Stimulated activated CD4-positive, alpha-beta T cell treated with anti-CD3 and anti-CD28 coated beads, Interleukin-1b, Interleukin-23, amount 100 ng/mL, for 1 hour (primary cell): Measurements from ENCODE around the gene RGMA.

Source experiments
- DNase-seq, 2 donors: peaks; one replicate each; pipeline ENCODE4 v3.0.0-alpha.2; 2020; ENCODE audit warnings: low read depth in 2 of 2

The RGMA gene

DNA sequence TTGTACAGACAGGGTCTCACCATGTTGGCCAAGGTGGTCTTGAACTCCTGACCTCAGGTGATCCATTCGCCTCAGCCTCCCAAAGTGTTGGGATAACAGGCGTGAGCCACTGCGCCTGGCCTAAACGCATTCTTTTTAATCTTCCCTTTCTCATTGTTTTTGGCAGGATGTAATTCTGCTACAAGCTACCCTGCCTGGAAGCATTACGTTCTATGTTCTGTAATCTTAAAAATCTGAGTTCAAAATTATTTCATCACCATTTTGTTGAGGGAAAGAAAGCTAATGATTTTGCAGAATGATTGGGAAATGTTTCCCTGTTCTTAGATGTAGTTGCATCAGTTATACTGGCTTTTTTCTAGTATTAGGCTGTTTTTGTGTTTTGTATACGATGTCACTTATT, 71.5 kb downstream of the RGMA start:
- no peak for DNase-seq

DNA sequence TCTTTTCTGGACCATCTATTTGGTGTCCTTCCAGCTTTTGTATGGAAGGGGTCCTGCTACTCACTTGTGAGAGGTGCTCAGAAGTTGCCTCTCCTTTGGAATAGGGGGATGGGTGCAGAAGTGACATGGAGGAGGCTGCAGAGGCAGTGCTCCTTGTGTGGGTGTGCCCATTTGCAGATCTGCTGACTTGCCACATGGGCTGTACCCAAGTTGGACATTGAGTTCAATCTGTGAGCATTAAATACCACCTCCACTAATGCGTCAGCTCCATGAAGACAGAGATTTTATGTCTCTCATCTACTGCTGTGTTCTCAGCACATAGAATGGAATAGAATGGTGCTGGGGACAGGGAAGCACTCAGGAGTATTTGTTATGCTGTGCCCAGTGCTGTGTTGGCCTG, 76.2 kb downstream of the RGMA start:
- DNase-seq, result no peak

DNA sequence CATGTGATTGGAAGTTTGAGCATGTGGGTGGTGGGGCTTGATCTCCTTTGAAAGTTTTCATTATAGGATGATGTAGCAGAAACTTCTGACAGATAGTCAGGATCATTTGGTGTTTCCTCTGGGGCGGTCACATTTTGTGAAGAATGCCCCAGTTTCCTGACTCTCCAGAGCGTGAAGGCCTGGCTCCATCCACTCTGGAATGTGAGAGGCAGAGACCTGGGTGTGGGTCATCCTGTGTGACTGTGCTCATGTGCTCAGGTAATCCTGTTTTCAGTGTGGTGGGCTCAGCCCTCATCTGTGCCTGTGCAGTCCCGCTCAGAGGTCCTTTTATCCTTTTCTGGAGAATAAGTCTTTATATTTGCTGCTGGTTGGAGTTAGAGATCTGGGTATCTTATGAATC, 81.0 kb downstream of the RGMA start:
- DNase-seq, result no peak

DNA sequence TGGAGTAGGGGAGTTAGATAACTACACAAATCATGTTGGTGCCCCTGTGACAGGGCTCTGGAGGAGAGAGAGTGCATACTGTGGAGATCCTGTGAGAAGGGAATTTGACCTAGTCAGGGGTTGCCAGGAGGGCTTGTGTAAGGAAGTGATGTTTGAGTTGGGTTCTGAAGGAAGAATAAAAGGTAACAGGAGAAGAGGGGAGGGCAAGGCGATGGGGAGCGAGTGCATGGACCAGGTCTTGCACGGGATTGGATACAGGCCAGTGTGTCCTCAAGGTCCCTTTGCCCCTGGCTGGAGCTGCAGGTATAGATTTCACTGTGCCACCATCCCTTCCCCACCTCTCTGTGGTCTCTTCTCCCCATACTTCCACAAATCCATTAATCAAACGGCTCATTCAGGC, 83.9 kb downstream of the RGMA start:
- no peak for DNase-seq

DNA sequence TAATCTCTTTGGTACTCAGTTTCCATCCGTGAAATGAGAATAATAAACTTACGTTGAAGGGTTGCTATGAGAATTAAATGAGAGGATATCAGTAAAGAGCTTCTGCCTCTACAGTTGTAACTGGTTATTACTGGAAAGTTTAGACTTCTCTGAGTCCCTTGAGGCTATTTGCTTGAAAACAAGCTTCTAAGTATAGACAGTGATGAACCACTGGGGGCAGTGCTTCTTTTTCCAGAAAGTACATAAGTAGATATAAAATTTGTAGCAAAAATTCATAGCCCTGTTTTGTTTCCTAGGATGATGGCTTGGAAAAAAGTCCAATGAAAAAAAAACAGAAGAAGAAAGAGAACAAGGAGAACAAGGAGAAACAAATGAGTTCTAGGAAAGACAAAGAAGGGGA, 87.1 kb downstream of the RGMA start:
- no peak for DNase-seq

DNA sequence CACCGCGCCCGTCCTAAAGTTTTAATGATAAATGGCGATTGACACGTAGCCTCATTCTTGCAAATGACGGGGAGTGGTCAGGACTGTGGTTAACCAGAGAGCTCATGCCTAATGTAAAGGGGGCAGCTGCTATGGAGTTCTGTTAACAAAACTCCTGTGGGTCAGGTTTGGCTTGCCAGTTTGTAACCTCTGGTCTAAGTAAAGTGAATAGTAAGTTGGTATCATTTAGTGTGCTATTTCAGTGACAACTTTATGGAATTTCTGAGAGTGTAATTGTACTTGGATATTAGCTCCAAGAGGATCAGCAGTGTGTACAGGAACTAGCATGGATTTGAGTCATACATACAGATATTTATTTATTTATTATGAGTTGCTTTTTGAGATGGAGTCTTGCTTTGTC, 87.9 kb downstream of the RGMA start:
- DNase-seq, result no peak

DNA sequence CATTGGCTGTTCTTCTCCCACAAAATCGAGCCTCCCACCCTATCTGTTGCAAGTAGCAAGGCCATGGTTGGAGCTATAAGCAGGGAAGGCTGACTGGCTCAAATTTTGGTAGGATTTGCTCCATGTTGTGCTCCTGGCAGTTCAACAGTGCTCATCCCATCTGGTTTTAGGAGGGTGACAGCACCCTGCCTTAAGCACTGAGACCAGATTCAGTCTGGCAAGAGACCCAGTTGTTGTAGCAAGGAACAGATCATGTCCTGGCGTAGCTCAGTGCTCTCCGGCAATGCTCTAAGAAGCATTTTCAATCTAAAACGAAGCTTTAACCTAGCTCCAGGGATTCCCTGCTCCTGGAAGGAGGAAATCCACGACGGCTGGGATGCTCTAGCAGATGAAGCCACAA, 91.2 kb downstream of the RGMA start:
- no peak for DNase-seq

DNA sequence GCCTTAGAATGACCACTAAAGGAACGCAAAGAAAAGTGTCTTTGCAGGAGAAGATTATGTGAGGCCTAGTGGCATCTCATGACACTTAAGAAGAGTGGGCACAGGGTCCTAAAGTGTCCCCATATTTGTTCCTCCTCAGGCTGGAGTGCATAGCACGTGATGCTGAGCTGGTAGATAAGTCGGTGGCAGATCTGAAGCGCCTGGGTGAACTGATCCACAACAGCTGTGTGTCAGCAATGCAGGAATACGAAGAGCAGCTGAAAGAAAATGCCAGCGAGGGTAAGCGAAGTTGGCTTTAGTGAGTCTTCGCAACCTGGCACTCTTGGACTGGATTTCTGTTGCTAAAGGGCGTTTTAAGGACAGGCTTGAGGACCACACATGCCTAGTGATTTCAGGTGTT, 96.3 kb downstream of the RGMA start:
- no peak for DNase-seq

DNA sequence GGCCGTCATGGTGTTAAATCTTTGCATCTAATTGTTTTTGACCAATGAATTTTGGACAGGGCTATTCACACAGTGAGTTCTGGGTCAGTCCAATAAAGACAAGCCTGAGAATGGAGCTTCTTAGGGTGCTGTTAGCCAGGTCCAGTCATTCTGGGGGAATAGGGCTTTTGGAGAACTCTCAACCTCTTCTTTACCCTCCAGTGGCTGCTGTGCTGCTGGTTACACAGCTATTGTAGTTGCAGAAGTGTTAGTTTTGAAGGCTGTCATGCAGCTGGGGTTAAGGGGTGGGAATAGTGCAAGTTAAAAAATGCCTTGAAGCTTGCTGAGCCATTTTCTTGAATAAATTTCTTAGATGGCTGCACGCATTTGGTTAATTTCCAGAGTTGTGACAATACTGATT, 99.0 kb downstream of the RGMA start:
- DNase-seq, result no peak

DNA sequence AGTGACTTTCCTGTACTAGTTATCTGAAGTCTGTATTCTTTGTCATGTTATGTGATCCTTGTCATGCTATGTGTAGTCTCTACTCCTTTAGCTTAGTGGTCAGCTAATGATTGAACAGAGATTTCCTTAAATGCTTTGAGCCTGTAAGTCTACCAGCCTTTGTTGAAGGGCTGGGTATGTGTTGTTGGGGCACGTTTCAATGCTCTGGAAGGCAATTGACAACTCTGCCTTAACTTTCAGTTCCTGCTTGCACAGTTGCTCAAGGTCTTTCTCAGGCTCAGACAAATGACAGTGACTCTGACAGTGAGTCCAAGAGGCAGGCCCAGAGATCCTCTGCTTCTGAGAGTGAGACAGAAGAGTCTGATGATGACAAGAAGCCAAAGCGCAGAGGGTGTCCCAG, 99.5 kb downstream of the RGMA start:
- no peak for DNase-seq
